ENCODE results near the gene PKN2. TPM values are rescaled to one million over a fixed set of nuclear protein-coding genes. Genes with fewer than 3 reads are reported as not detected.
"Not testable (repeated sequence)": the region's sequence is repeated elsewhere in the genome, so short reads cannot be mapped to it uniquely, and the experiment has no call there.

Gene PKN2
- total RNA-seq, 1 donor from 2014 or later, result 7.3 TPM

DNA sequence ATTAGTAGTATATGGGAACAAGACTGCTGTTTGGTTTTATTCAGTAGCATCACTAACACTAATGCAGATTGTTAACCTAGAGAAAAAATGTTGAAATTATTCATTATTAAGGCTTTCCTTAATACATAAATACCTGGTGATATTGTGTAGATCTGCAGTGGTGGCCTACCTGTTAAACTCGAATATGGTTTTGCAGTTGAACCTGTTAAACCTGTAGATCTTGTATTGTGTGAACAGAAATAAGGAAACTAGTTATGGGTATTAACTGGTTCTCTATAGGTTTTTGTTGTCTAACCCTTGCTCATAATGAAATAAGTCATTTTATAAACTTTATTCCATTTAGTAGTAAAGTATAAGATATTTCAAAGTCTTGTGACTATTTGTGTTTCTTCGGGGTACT, 23.9 kb downstream of the PKN2 start:
- TF ChIP-seq, protein P1, sequence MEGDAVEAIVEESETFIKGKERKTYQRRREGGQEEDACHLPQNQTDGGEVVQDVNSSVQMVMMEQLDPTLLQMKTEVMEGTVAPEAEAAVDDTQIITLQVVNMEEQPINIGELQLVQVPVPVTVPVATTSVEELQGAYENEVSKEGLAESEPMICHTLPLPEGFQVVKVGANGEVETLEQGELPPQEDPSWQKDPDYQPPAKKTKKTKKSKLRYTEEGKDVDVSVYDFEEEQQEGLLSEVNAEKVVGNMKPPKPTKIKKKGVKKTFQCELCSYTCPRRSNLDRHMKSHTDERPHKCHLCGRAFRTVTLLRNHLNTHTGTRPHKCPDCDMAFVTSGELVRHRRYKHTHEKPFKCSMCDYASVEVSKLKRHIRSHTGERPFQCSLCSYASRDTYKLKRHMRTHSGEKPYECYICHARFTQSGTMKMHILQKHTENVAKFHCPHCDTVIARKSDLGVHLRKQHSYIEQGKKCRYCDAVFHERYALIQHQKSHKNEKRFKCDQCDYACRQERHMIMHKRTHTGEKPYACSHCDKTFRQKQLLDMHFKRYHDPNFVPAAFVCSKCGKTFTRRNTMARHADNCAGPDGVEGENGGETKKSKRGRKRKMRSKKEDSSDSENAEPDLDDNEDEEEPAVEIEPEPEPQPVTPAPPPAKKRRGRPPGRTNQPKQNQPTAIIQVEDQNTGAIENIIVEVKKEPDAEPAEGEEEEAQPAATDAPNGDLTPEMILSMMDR (IDR thresholded peaks at IDR 0.05), result no peak
- intact Hi-C loops (cut with DNase I), result no loop called here
- H3K27me3 ChIP-seq, result no peaks in the 10 kb centered on the region

DNA sequence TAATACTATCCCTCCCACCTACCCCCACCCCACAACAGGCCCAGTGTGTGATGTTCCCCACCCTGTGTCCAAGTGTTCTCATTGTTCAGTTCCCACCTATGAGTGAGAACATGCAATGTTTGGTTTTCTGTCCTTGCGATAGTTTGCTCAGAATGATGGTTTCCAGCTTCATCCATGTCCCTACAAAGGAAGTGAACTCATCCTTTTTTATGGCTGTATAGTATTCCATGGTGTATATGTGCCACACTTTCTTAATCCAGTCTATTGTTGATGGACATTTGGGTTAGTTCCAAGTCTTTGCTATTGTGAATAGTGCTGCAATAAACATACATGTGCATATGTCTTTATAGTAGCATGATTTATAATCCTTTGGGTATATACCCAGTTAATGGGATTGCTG, 28.8 kb downstream of the PKN2 start:
- H3K4me3 ChIP-seq; H3K27me3 ChIP-seq; H3K4me1 ChIP-seq; H3K36me3 ChIP-seq; intact Hi-C loops (cut with DNase I); H3K9me3 ChIP-seq; DNase-seq (ENCODE audit: low spot score in 2 of 2); H3K27ac ChIP-seq: not testable (repeated sequence)

More for the DNA sequence above, 23.9 kb downstream of the PKN2 start:
- Histone ChIP-seq H3K36me3 (no peaks in the 10 kb centered on the region), H3K9me3 (no peaks in the 10 kb centered on the region), H3K27ac (no peak overlapping the region), H3K4me3 (no peak overlapping the region), H3K4me1 (no peaks in the 10 kb centered on the region)
- no peak for DNase-seq (ENCODE audit: low spot score in 2 of 2)

DNA sequence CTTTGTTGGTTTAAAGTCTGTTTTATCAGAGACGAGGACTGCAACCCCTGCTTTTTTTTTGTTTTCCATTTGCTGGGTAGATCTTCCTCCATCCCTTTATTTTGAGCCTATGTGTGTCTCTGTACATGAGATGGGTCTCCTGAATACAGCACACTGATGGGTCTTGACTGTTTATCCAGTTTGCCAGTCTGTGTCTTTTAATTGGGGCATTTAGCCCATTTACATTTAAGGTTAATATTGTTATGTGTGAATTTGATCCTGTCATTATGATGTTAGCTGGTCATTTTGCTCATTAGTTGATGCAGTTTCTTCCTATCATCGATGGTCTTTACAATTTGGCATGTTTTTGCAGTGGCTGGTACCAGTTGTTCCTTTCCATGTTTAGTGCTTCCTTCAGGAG, 32.5 kb downstream of the PKN2 start:
- H3K4me1 ChIP-seq; H3K27ac ChIP-seq; DNase-seq (ENCODE audit: low spot score in 2 of 2); H3K4me3 ChIP-seq; H3K36me3 ChIP-seq; H3K27me3 ChIP-seq; intact Hi-C loops (cut with DNase I); H3K9me3 ChIP-seq: not testable (repeated sequence)

DNA sequence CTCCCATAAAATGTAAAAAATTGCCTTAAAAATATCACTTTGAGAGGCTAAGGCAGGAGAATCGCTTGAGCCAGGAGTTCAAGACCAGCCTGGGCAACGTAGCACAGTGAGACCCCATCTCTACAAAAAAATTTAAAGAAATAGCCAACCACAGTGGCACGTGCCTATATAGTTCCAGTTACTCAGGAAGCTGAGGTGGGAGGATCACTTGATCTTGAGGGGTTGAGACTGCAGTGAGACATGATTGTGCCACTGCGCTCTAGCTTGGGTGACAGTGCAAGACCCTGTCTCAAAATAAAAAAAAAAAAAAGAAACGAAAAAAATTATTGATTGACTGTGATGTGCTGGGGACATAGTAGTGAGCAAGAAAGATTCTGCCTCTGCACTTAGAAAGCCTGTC, 38.4 kb downstream of the PKN2 start:
- Histone ChIP-seq H3K27me3 (no peaks in the 10 kb centered on the region), H3K36me3 (no peaks in the 10 kb centered on the region), H3K4me1 (no peaks in the 10 kb centered on the region), H3K4me3 (no peak overlapping the region), H3K9me3 (no peaks in the 10 kb centered on the region), H3K27ac (no peak overlapping the region)
- intact Hi-C loops (cut with DNase I), result no loop called here
- DNase-seq (ENCODE audit: low spot score in 2 of 2), result no peak
- TF ChIP-seq, protein P1 (IDR thresholded peaks at IDR 0.05), result no peak

DNA sequence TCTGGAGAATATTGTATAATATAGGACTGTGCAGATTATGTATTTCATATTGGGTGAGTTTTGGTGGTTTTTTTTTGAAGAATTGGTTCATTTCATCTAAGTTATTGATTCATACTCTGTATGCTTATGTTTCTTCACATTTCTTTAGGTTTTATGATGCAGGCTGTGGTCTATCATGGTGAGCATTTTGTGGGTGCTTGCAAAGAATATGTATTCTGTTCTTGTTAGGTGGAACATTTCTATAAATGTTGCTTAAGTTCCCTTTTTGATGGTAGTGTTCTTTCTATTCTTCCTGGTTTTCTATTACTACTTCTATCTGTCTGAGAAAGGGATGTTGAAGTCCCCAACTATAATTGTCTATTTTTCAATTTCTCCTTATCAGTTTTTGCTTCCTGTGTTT, 42.6 kb downstream of the PKN2 start:
- peaks cover 3 to 19% of the 10 kb centered on the region in 2 donors for H3K4me1 ChIP-seq
- no peaks in the 10 kb centered on the region for H3K36me3 ChIP-seq
- no peaks in the 10 kb centered on the region for H3K9me3 ChIP-seq
- no peaks in the 10 kb centered on the region for H3K27me3 ChIP-seq
- no peak overlapping the region for H3K4me3 ChIP-seq
- intact Hi-C loops (cut with DNase I), result no loop called here
- DNase-seq (ENCODE audit: low spot score in 2 of 2), result no peak
- H3K27ac ChIP-seq, result no peak overlapping the region
- TF ChIP-seq, protein P1 (IDR thresholded peaks at IDR 0.05), result no peak

DNA sequence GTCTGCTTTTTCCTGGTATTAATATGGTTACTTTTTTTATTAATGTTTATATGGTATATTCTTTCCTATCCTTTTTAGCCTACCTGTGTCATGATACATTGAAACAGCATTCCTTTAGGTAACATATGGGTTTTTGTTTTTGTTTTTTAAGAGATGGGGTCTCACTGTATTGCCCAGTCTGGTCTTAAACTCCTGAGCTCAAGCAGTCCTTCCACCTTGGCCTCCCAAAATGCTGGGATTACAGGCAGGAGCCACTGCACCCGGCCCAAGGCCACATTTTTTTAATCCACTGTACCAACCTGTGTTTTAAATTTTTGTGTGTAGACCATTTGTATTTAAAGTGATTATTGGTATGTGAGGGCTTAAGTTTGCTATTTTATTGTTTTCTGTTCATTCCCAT, 43.1 kb downstream of the PKN2 start:
- Histone ChIP-seq H3K4me1 (peaks cover 3 to 19% of the 10 kb centered on the region in 2 donors), H3K27ac (no peak overlapping the region), H3K27me3 (no peaks in the 10 kb centered on the region), H3K36me3 (no peaks in the 10 kb centered on the region), H3K9me3 (no peaks in the 10 kb centered on the region), H3K4me3 (no peak overlapping the region)
- no peak for DNase-seq (ENCODE audit: low spot score in 2 of 2)
- intact Hi-C loops (cut with DNase I), result no loop called here
- TF ChIP-seq, protein P1 (IDR thresholded peaks at IDR 0.05), result no peak

DNA sequence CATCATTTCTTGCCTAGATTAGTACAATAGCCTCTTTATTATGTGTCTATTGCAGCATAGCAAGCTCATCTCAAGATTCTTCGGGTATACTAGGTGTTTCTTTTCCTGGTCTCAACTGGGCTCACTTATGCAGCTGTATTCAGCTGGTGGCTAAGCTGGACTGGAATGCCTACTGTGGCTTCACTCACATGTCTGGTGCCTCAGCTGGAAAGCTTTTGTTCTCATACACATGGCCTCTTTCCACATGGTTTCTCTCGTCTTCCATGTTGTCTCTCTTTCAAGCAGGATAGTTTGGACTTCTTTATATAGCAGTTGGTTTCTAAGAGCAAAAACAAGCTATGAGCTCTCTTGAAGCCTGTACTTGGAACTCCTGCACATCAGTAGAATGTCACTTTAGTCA, 45.2 kb downstream of the PKN2 start:
- Histone ChIP-seq H3K36me3 (no peaks in the 10 kb centered on the region), H3K27ac (no peak overlapping the region), H3K27me3 (no peaks in the 10 kb centered on the region), H3K9me3 (no peaks in the 10 kb centered on the region), H3K4me1 (peaks cover 3 to 19% of the 10 kb centered on the region in 2 donors), H3K4me3 (no peak overlapping the region)
- no peak for DNase-seq (ENCODE audit: low spot score in 2 of 2)
- intact Hi-C loops (cut with DNase I), result no loop called here
- TF ChIP-seq, protein P1 (IDR thresholded peaks at IDR 0.05), result no peak
